HEK293 (cell line): ENCODE results near the gene UCK2.
A peak's percentile ranks its signal among the peaks of the same experiment; 100 is the strongest.

Experiments
- CTCF ChIA-PET: fragments of 350-600 bp; formaldehyde crosslinking; extraction: SDS; loops from one replicate; lab custom pipeline; 2021; ENCODE audit warnings: antibody characterized with exemption; lab: Yijun Ruan, JAX
- POLR2A ChIA-PET: fragments of 300-600 bp; formaldehyde crosslinking; extraction: SDS; loops from one replicate; lab custom pipeline; 2020; ENCODE audit warnings: antibody characterized with exemption, inconsistent platforms; lab: Yijun Ruan, JAX
- H3K27ac ChIP-seq: fragments of 200-500 bp; sonication (Bioruptor generic); 2 replicates; pipeline ENCODE4 v1.5.1; 2014; ENCODE audit warnings: low read depth, low read length, control low read depth, inconsistent platforms; ENCODE audit errors: extremely low read depth
- H3K36me3 ChIP-seq, 2 experiments: fragments of 200-500 bp in 1 of 2; sonication (Bioruptor generic) in 1 of 2; 1 replicate in 1 of 2; 2 replicates in 1 of 2; pipeline ENCODE4 v1.5.1; 2014 to 2017; ENCODE audit warnings: inconsistent platforms in 2 of 2, low read length in 2 of 2; ENCODE audit not compliant: control insufficient read depth in 2 of 2, insufficient read depth in 1 of 2
- H3K4me1 ChIP-seq: fragments of 200-500 bp; sonication (Bioruptor generic); 2 replicates; pipeline ENCODE4 v1.5.1; 2014; ENCODE audit warnings: mild to moderate bottlenecking, low read length, inconsistent platforms; ENCODE audit not compliant: control insufficient read depth, insufficient read depth
- H3K4me3 ChIP-seq: 2 replicates; pipeline ENCODE4 v1.5.1; 2011; ENCODE audit warnings: low read depth, mild to moderate bottlenecking, control low read depth, low read length, moderate library complexity
- H3K9me3 ChIP-seq: fragments of 200-500 bp; sonication (Bioruptor generic); 2 replicates; pipeline ENCODE4 v1.5.1; 2014; ENCODE audit warnings: low read depth, low read length, inconsistent platforms; ENCODE audit not compliant: control insufficient read depth, insufficient read depth
- KLF10 ChIP-seq: fragments of 450-650 bp; IDR thresholded peaks from 2 replicates; pipeline ENCODE4 v1.5.1; 2018; ENCODE audit warnings: missing biosample characterization, mild to moderate bottlenecking, missing genetic modification characterization
- KLF7 ChIP-seq: fragments of 450-650 bp; formaldehyde crosslinking; IDR thresholded peaks from 2 replicates; pipeline ENCODE4 v1.5.1; 2016; ENCODE audit warnings: missing biosample characterization, missing genetic modification characterization, borderline replicate concordance
- KLF8 ChIP-seq: fragments of 450-650 bp; formaldehyde crosslinking; IDR thresholded peaks from 2 replicates; pipeline ENCODE4 v1.5.1; 2016; ENCODE audit warnings: missing biosample characterization, missing genetic modification characterization
- PRDM1 ChIP-seq: fragments of 450-650 bp; formaldehyde crosslinking; IDR thresholded peaks from 2 replicates; pipeline ENCODE4; 2016; ENCODE audit warnings: missing biosample characterization, missing genetic modification characterization
- TRIM28 ChIP-seq: IDR thresholded peaks from 2 replicates; pipeline ENCODE4 v1.6.1; 2011; ENCODE audit warnings: low read length, control low read depth, borderline replicate concordance
- WT1 ChIP-seq: fragments of 450-650 bp; formaldehyde crosslinking; IDR thresholded peaks from 2 replicates; pipeline ENCODE4 v1.5.1; 2016; ENCODE audit warnings: missing biosample characterization, missing genetic modification characterization
- YY1 ChIP-seq: fragments of 450-650 bp; formaldehyde crosslinking; IDR thresholded peaks from 2 replicates; pipeline ENCODE4 v1.5.1; 2018; ENCODE audit warnings: missing biosample characterization, missing genetic modification characterization
- ZFP41 ChIP-seq: fragments of 450-650 bp; formaldehyde crosslinking; IDR thresholded peaks from 2 replicates; pipeline ENCODE4 v1.5.1; 2016; ENCODE audit warnings: missing biosample characterization, missing genetic modification characterization, borderline replicate concordance
- ZNF138 ChIP-seq: fragments of 450-650 bp; formaldehyde crosslinking; IDR thresholded peaks from 2 replicates; pipeline ENCODE4 v1.5.1; 2016; ENCODE audit warnings: missing biosample characterization, missing genetic modification characterization, borderline replicate concordance
- ZNF146 ChIP-seq: fragments of 450-650 bp; formaldehyde crosslinking; IDR thresholded peaks from 2 replicates; pipeline ENCODE4 v1.5.1; 2016; ENCODE audit warnings: missing biosample characterization, missing genetic modification characterization
- ZNF501 ChIP-seq: fragments of 450-650 bp; formaldehyde crosslinking; IDR thresholded peaks from 2 replicates; pipeline ENCODE4 v1.5.1; 2016; ENCODE audit warnings: missing biosample characterization, missing genetic modification characterization
- ZNF785 ChIP-seq: fragments of 450-650 bp; formaldehyde crosslinking; IDR thresholded peaks from 2 replicates; pipeline ENCODE4 v1.5.1; 2016; ENCODE audit warnings: missing biosample characterization, missing genetic modification characterization
- TF ChIP-seq, protein P1 (sequence below): fragments of 450-650 bp; formaldehyde crosslinking; IDR thresholded peaks from 2 replicates; pipeline ENCODE4 v1.5.1; 2016; ENCODE audit warnings: missing biosample characterization, missing genetic modification characterization
- TF ChIP-seq, protein P2 (sequence below): fragments of 450-650 bp; formaldehyde crosslinking; IDR thresholded peaks from 2 replicates; pipeline ENCODE4 v1.5.1; 2016; ENCODE audit warnings: missing biosample characterization, missing genetic modification characterization, low read depth
- TF ChIP-seq, protein P3 (sequence below): fragments of 450-650 bp; formaldehyde crosslinking; IDR thresholded peaks from 2 replicates; pipeline ENCODE4 v1.5.1; 2016; ENCODE audit warnings: missing biosample characterization, missing genetic modification characterization

The UCK2 gene

DNA sequence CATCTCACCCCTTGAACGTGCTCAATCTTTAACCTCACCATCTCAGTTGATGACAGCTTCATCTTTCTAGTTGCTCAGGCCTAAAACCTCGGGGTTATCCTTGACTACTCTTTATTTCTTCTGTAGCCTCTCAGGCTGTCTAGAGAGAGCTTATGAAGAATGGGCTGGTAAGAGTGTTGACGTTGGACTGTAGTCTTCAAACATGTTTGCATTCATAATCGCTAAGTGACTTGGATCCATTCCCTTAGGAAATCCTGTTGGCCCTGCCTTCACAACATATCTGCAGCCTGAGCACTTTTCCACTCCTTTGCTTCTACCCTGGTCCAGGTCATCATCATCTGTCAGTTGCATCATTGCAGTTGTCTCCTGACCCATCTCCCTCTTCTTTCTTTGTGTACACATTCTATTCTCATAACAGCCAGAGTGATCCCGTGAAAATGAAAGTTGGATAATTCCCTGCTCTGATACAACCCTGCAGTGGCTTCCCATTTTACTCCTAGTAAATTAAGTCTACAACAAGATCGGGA is 10.5 kb downstream of the UCK2 start:
- ChIA-PET POLR2A (interaction anchor here (1.0 kb wide), 1 partner anchor 9 kb away, joined by 3 read pairs; no protein-coding TSS in a partner anchor), CTCF (interaction anchor here (1.5 kb wide), 1 partner anchor 76 kb away, joined by 3 read pairs; no protein-coding TSS in a partner anchor)
- no peaks in the 10 kb centered on the region for H3K36me3 ChIP-seq
- no peak overlapping the region for H3K27ac ChIP-seq
- peaks cover 7% of the 10 kb centered on the region for H3K4me1 ChIP-seq
- TF ChIP-seq PRDM1 (0 out of 2 replicates have a peak, but pooled peaks have one; percentile 4), ZNF785 (tag by site-specific recombination) (no peak)
- TF ChIP-seq, all 188 proteins: peak for 1
- Histone ChIP-seq H3K4me3 (no peak overlapping the region), H3K9me3 (no peaks in the 10 kb centered on the region)

DNA sequence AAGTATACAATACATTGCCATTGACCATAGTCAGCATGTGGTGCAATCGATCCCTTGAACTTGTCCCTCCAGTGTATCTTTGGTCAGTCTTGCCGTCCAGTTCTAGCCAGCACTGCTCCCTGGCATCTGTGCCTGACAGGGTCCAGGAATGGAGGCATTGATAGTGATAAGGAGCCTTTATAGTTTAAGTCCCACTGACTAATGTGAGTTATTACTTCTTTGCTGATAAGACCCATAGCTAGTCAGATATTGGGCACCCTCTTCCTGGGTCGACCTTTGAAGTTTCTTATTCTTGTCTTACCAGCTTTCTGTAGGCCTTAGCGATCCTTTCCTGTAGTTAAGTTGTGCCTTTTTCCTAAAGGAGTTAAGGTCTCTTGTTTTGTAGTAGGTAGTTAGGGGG is 13.0 kb downstream of the UCK2 start:
- no peaks in the 10 kb centered on the region for H3K9me3 ChIP-seq
- H3K4me3 ChIP-seq = no peak overlapping the region
- H3K36me3 ChIP-seq = no peaks in the 10 kb centered on the region
- ChIA-PET CTCF (no interaction called here), POLR2A (no interaction called here)
- no peak overlapping the region for H3K27ac ChIP-seq
- TF ChIP-seq KLF7 (tag by site-specific recombination) (no peak), ZNF138 (no peak), ZNF146 (tag by site-specific recombination) (no peak), ZNF501 (no peak), KLF10 (tag by site-specific recombination) (no peak), YY1 (tag by site-specific recombination) (no peak), PRDM1 (no peak)
- TF ChIP-seq, protein P1, sequence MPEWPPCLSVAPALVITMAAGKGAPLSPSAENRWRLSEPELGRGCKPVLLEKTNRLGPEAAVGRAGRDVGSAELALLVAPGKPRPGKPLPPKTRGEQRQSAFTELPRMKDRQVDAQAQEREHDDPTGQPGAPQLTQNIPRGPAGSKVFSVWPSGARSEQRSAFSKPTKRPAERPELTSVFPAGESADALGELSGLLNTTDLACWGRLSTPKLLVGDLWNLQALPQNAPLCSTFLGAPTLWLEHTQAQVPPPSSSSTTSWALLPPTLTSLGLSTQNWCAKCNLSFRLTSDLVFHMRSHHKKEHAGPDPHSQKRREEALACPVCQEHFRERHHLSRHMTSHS (tag by site-specific recombination) = no peak
- peaks cover 8% of the 10 kb centered on the region for H3K4me1 ChIP-seq

DNA sequence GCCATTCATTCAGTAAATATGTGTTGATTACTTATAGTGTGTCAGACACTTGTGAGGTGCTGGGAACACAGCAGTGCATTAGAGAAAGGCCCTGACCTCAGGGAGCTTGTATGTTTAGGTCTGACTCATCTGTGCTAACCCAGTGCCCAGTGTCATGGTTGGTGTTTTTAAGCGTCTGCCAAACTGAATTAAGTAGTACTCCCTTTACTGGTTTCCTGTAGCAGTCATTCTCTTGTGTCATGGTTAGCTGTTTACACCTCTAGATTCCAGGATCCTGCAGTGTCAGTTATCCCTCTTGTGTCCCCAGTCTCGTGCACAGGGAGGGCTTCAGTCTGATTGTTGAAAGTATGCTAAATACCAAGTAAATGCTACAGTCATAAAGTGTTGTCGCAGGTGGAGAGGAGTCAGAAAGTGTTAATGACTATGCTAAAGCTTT is 14.2 kb downstream of the UCK2 start:
- Histone ChIP-seq H3K27ac (no peak overlapping the region), H3K9me3 (no peaks in the 10 kb centered on the region), H3K4me3 (no peak overlapping the region), H3K36me3 (no peaks in the 10 kb centered on the region; a peak in 1 of 3 replicates), H3K4me1 (peaks cover 11% of the 10 kb centered on the region)
- TF ChIP-seq TRIM28 (peak; percentile 74; the same call in 1 of the 2 replicates), WT1 (tag by site-specific recombination) (peak; percentile 27; the same call in 1 of the 2 replicates), ZFP41 (tag by site-specific recombination) (no peak), KLF8 (tag by site-specific recombination) (no peak)
- TF ChIP-seq, protein P2, sequence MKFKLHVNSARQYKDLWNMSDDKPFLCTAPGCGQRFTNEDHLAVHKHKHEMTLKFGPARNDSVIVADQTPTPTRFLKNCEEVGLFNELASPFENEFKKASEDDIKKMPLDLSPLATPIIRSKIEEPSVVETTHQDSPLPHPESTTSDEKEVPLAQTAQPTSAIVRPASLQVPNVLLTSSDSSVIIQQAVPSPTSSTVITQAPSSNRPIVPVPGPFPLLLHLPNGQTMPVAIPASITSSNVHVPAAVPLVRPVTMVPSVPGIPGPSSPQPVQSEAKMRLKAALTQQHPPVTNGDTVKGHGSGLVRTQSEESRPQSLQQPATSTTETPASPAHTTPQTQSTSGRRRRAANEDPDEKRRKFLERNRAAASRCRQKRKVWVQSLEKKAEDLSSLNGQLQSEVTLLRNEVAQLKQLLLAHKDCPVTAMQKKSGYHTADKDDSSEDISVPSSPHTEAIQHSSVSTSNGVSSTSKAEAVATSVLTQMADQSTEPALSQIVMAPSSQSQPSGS (tag by site-specific recombination) = no peak
- ChIA-PET POLR2A (interaction anchor here (0.7 to 1.1 kb wide), 3 partner anchors 12 to 143 kb away, joined by 3 to 4 read pairs (median 3); partner anchors contain the start of genes ALDH9A1 and TMCO1), CTCF (interaction anchor here (0.6 to 1.1 kb wide), 3 partner anchors 20 to 240 kb away, joined by 3 read pairs; no protein-coding TSS in a partner anchor)

DNA sequence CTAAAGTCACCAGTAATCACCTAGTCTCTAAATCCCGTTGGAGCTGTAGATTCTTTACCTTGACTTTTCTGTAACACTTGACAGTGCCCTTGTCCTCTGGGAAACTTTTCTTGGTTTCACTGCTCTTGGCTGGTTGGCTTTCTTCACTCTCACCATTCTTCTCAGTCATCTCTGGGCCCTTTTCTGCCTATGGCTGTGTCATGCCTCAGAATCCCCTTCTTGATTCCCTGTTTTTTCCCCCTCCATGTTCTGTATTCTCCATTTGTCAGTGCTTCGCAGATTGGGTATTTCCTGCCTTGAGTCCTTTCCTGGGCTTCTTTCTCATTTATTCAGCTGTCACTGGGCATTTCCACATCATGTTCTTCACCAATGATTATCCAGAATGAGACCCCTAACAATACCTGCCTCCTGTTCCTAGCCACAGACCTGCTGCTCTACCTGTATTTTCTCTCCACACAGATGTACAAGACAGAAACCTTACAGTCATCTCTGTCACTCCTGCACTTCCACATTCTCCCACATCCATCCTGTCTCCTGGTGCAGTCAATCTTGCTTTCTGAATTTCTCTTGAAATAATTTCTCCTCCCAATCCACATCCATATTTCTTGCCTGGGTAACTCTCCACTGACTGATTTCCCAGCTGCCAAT is 14.7 kb downstream of the UCK2 start:
- ChIA-PET POLR2A (interaction anchor here (0.7 to 1.1 kb wide), 4 partner anchors 13 to 144 kb away, joined by 3 to 4 read pairs (median 3); partner anchors contain the start of genes ALDH9A1 and TMCO1), CTCF (interaction anchor here (0.6 to 1.9 kb wide), 3 partner anchors 19 to 240 kb away, joined by 3 to 6 read pairs (median 3); no protein-coding TSS in a partner anchor)
- no peak overlapping the region for H3K4me3 ChIP-seq
- no peak overlapping the region for H3K27ac ChIP-seq
- H3K36me3 ChIP-seq = no peaks in the 10 kb centered on the region; a peak in 1 of 3 replicates
- H3K4me1 ChIP-seq = peaks cover 11% of the 10 kb centered on the region
- TF ChIP-seq, protein P3, sequence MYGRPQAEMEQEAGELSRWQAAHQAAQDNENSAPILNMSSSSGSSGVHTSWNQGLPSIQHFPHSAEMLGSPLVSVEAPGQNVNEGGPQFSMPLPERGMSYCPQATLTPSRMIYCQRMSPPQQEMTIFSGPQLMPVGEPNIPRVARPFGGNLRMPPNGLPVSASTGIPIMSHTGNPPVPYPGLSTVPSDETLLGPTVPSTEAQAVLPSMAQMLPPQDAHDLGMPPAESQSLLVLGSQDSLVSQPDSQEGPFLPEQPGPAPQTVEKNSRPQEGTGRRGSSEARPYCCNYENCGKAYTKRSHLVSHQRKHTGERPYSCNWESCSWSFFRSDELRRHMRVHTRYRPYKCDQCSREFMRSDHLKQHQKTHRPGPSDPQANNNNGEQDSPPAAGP = no peak
- TF ChIP-seq PRDM1 = peak; percentile 73
- no peaks in the 10 kb centered on the region for H3K9me3 ChIP-seq
